HG03571 (cell line): ENCODE results near the gene FEV.
A peak's percentile ranks its signal among the peaks of the same experiment; 100 is the strongest.

Experiments used
- ATAC-seq: cut with Tn5 transposase; IDR thresholded peaks from one replicate; pipeline ENCODE4 v1.9.1; 2021; ENCODE audit not compliant: unreplicated experiment

FEV gene

GRCh38 chr2:218985021-218985324 is at the start of gene FEV:
TSS of gene FEV (minus strand) at chr2:218985184. CDS start at chr2:218985075, 109 bp downstream.
- no peak for ATAC-seq

- ATAC-seq: no peak
Measured at GRCh38 chr2:219032051-219032745, 47.2 kb upstream of the FEV start.

- ATAC-seq: no peak
Measured at GRCh38 chr2:219031005-219031738, 46.2 kb upstream of the FEV start.

- no peak for ATAC-seq
Measured at GRCh38 chr2:219030177-219030940, 45.4 kb upstream of the FEV start.

GRCh38 chr2:219029829-219030165 is 44.8 kb upstream of the FEV start:
- ATAC-seq: peak; percentile 61

GRCh38 chr2:219028996-219029828 is 44.2 kb upstream of the FEV start:
- ATAC-seq: no peak

GRCh38 chr2:219028141-219028540 is 43.2 kb upstream of the FEV start:
- no peak for ATAC-seq

GRCh38 chr2:219027511-219028055 is 42.6 kb upstream of the FEV start:
- no peak for ATAC-seq

- ATAC-seq: no peak
Measured at GRCh38 chr2:219026946-219027345, 42.0 kb upstream of the FEV start.

GRCh38 chr2:219025637-219026585 is 40.9 kb upstream of the FEV start:
- no peak for ATAC-seq

GRCh38 chr2:219024059-219024458 is 39.1 kb upstream of the FEV start:
- ATAC-seq: no peak

GRCh38 chr2:219023045-219023605 is 38.1 kb upstream of the FEV start:
- ATAC-seq: no peak

GRCh38 chr2:219022616-219023015 is 37.6 kb upstream of the FEV start:
- no peak for ATAC-seq

- ATAC-seq: no peak
Measured at GRCh38 chr2:219022041-219022440, 37.1 kb upstream of the FEV start.

- no peak for ATAC-seq
Measured at GRCh38 chr2:219021591-219021990, 36.6 kb upstream of the FEV start.

GRCh38 chr2:219020604-219021365 is 35.8 kb upstream of the FEV start:
- ATAC-seq: no peak

GRCh38 chr2:219019436-219019835 is 34.5 kb upstream of the FEV start:
- no peak for ATAC-seq

GRCh38 chr2:219018726-219019125 is 33.7 kb upstream of the FEV start:
- no peak for ATAC-seq

GRCh38 chr2:219018286-219018685 is 33.3 kb upstream of the FEV start:
- ATAC-seq: no peak
